Skin of body (tissue), 2 donors: Measurements from ENCODE around the gene TCF20. TPM values are rescaled to one million over a fixed set of nuclear protein-coding genes. Genes with fewer than 3 reads are reported as not detected.

Source experiments
- DNase-seq: peaks from one replicate; lab custom pipeline; 2025; lab: John Stamatoyannopoulos, UW
- total RNA-seq: library from RNA; depleted of rRNA; stranded (reverse); fragments of >200 nt; gene quantifications from one replicate; pipeline ENCODE4 v1.2.3, GENCODE V29; 2014

The TCF20 gene
- 26.1 TPM for total RNA-seq

GRCh38 chr22:42270510-42271190, at the start of gene TCF20:
Gene TCF20, minus strand, starts transcription at chr22:42270653. Its CDS starts 55,348 bp downstream, at chr22:42215305.
- peak; percentile 22 for DNase-seq

- no peak for DNase-seq
These were observed 48.9 kb upstream of the TCF20 start for GRCh38 chr22:42319386-42319785.

- no peak for DNase-seq
These were observed 48.5 kb upstream of the TCF20 start for GRCh38 chr22:42318967-42319366.

DNA sequence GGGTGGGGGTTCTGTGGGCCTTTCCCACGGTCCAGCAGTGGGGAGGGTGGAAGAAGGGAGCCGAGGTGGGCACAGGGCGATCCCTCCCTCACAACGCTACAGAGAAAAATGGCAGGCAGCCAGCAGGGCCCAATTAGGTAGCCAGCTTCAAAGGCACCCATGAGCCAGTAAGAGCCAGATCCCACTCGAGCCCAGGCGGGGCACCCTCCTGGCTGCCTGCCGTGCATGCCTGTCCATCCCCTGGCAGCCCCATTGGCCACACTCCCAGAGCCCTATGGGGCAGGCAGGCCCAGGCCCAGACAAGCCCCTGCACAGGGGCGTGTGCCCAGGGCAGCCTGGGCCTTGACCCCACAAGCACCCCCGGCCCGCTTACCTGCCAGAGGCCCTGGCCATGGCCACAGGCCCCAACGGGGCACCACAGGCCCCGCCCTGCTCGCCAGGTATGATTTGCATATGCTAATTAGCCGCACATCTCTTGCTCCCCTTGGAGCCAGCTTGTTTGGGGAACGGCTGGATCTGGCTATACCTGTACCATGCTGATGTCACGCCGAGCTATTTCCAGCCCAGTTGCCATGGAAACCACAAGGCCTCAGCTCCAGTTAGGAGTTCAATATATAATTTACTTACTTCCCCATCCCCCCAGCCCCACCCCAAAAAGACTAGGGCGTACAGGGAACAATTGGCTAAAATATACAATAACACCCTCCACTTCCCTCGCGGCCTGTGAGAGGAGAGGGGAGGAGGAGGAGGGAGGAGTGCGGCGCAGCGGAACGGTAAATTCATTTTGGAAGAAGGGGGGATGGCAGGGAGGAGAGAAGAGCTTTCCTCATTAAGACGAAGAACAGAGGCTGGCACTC, 47.5 kb upstream of the TCF20 start:
- no peak for DNase-seq

DNA sequence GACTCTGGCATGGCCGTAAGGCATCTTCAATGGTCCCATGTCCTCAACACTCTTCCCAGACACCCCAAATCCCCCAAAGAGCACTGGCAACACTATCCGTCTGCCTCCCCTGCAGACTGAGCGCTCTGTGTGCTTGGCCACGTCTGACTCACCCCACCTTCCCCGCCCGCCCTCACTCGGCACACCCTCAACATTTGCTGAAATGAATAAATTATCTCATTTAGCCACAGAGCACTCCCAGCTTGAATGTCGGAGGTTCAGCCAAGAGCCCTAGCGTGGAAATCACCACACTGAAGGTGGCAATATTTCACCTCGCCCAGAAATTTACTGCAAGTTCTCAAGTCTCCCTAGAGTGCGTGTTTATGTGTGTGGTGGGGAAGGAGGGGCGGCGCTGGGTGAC, 46.6 kb upstream of the TCF20 start:
- no peak for DNase-seq

DNA sequence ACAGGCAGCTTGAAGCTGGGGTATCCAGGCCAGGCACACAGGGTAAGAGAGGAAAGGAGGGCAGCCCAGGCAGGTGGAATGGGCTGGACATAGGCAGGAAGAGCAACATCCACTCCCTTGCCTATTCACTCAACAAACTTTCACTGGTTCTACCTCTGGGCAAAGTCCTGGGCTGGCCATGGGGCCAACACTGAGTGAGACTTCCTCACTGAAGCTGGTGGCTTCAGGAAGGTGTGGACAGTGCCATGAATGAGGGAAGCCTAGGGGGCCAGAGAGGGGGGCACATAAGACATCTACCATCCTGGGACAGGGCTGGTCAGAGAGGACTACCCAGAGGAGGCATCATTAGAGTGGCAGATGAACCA, 44.9 kb upstream of the TCF20 start:
- DNase-seq, result no peak

- no peak for DNase-seq
These were observed 44.4 kb upstream of the TCF20 start for GRCh38 chr22:42314709-42315391.

- DNase-seq, result no peak
These were observed 43.5 kb upstream of the TCF20 start for GRCh38 chr22:42313804-42314581.

GRCh38 chr22:42313204-42313603, 42.8 kb upstream of the TCF20 start:
- no peak for DNase-seq

GRCh38 chr22:42310291-42311015, 40.0 kb upstream of the TCF20 start:
- no peak for DNase-seq

DNA sequence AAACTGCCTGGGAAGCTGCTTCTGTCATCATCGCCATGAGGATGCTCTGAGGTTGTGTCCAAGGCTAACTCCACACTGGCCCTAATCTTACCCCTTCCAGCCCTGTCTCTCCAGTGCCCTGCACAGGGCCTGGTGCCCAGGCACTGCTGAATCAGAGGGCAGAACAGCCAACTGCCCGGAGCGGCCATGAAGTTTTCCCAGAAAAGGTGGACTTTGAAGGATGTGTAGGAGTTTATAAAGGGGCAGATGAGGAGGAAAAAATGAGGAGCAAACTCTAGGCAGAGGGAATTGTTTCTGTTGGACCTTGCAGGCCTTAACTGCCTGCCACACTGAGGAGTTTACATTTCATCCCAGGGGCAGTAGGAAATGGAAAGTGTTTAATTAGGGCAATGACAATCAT, 39.4 kb upstream of the TCF20 start:
- no peak for DNase-seq

DNA sequence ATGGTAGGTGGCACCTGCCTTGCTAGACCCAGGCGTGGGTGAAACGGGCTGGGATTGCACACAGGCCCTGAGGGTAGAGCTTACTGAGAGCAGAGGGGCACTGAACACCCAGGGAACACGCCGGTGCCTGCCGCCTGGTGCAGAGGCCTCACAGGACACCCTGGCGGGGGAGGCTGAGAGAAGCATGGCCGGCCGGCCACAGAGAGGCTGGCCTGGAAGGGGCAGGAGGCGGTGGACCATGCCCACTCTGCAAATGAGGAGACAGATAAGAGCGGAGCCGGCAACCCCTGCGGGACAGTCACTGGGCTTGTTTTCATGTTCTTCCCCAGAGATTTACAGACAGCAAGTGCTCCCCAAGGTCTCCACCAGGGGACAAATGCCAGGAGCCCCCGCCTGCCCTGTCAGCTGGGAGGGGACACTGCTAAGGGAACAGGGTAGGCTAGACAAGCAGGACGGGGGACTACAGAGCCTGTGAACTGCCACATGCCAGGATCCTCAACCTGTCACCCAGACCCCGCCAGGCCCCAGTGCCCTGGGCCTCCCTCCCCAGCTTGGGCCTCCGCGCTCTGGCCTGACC, 38.5 kb upstream of the TCF20 start:
- no peak for DNase-seq

GRCh38 chr22:42307806-42308563, 37.5 kb upstream of the TCF20 start:
- no peak for DNase-seq

DNA sequence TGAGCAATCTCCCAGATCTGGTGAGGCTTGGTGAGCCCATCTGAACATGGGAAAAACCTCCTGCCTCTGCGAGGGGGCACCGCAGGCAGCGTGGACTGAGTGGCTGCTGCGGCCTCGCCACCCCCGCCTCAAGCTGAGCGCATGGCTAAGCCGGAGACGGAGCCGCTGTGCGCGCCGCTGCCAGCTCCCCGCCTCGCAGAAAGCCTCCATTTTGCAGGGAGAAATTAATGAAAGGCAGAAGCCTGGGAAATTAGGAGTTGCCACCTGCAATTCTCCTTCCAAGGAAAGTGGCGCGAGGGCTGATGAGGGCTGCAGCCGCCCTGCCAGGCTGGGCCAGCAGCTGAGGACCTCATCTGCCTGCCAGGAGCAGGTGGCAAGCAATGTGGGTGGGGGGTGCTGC, 35.6 kb upstream of the TCF20 start:
- no peak for DNase-seq

DNA sequence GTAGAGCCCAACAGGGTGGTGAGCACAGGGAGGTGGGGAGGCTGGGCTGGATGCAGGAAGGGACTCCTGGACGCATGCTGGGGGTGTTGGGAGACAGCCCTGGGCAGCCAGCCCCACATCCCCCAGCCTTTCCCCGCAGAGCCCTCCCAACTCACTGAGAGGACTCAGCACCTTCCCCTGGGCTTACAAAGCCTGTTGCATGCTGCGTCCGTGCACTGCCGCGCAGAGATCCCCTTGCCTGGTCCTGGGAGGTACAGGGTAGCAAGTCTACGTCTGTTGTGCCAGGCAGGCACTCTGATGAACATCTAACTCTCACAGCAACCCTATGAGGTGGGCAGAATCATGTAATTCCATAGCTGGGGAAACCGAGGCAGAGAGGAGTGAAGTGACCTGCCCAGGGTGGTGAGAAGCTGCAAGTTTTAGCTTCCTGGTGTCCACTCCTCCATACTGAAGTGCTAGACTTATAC, 33.9 kb upstream of the TCF20 start:
- DNase-seq, result no peak

DNA sequence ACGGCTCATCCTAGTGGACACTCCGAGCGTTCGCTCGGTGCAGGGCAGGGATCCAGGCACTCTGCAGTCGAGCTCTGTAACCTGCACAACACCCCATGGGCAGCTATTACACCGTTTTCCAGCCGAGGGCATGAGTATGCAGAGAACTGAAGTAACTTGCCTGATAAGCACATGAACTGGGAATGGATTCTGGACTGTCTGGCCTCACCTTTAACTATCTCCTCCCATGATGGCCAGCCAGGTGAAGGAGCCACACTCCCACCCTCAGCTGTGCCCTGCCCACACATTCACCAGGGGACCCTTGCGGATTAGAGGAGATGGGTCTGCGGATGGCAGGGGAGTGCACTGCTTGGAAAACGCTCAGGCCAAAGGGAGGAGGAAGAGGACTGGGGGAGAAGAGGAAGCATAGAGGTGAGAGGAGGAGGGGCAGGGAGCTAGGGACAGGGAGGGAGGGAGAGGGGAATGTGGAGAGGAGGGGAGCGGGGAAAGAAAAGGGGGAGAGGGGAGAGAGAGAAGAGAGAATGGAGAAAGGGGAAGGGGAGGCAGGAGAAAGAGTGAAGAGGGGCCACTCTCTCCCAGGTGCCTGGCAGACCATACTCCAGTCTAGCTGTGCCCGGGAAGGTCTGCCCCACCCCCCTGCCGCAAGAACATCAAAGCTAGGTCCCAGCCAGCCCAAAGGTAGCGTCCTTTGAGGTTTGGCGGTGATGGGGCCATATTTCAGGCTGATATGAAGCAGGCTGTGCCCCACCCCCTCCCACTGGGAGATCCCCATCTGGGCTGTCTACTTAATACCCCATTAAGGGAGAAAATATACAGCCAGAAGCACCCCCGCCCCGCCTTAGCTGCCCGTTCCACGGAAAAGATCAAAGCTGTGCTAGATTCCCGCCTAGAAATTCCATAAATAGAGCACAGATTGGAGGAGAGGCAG, 33.2 kb upstream of the TCF20 start:
- no peak for DNase-seq

- no peak for DNase-seq
These were observed 31.3 kb upstream of the TCF20 start for GRCh38 chr22:42301742-42302102.

GRCh38 chr22:42301077-42301741, 30.8 kb upstream of the TCF20 start:
- no peak for DNase-seq
